GM19035 (cell line): ENCODE data around the gene ESR1.
"Not testable (repeated sequence)": the region's sequence is repeated elsewhere in the genome, so short reads cannot be mapped to it uniquely, and the experiment has no call there.

Experiments
- ATAC-seq: cut with Tn5 transposase; IDR thresholded peaks from one replicate; pipeline ENCODE4 v1.9.1; 2021; ENCODE audit not compliant: unreplicated experiment

Gene ESR1

GRCh38 chr6:152049502-152049901, 242.0 kb downstream of the ESR1 start:
- ATAC-seq, result no peak

GRCh38 chr6:152050451-152051195, 243.1 kb downstream of the ESR1 start:
- no peak for ATAC-seq

- no peak for ATAC-seq
Measured at GRCh38 chr6:152052061-152052460, 244.6 kb downstream of the ESR1 start.

GRCh38 chr6:152053332-152053731, 245.8 kb downstream of the ESR1 start:
- no peak for ATAC-seq

- no peak for ATAC-seq
Measured at GRCh38 chr6:152054441-152054840, 247.0 kb downstream of the ESR1 start.

- ATAC-seq, result no peak
Measured at GRCh38 chr6:152055517-152055916, 248.0 kb downstream of the ESR1 start.

GRCh38 chr6:152057832-152058498, 250.5 kb downstream of the ESR1 start:
- no peak for ATAC-seq

- no peak for ATAC-seq
Measured at GRCh38 chr6:152059909-152060308, 252.4 kb downstream of the ESR1 start.

- no peak for ATAC-seq
Measured at GRCh38 chr6:152062476-152062875, 255.0 kb downstream of the ESR1 start.

GRCh38 chr6:152063170-152063921, 255.9 kb downstream of the ESR1 start:
- ATAC-seq, result no peak

- no peak for ATAC-seq
Measured at GRCh38 chr6:152068622-152069261, 261.3 kb downstream of the ESR1 start.

GRCh38 chr6:152070556-152070955, 263.1 kb downstream of the ESR1 start:
- ATAC-seq, result no peak

- ATAC-seq, result no peak
Measured at GRCh38 chr6:152071318-152071717, 263.8 kb downstream of the ESR1 start.

GRCh38 chr6:152071843-152072242, 264.4 kb downstream of the ESR1 start:
- no peak for ATAC-seq

GRCh38 chr6:152076242-152076641, 268.8 kb downstream of the ESR1 start:
- not testable (repeated sequence) for ATAC-seq

- ATAC-seq, result no peak
Measured at GRCh38 chr6:152078001-152078400, 270.5 kb downstream of the ESR1 start.

GRCh38 chr6:152078804-152079203, 271.3 kb downstream of the ESR1 start:
- no peak for ATAC-seq

GRCh38 chr6:152085451-152085921, 278.0 kb downstream of the ESR1 start:
- no peak for ATAC-seq

GRCh38 chr6:152086223-152086873, 278.9 kb downstream of the ESR1 start:
- no peak for ATAC-seq

GRCh38 chr6:152087096-152087495, 279.6 kb downstream of the ESR1 start:
- ATAC-seq, result no peak

- ATAC-seq, result no peak
Measured at GRCh38 chr6:152087701-152088100, 280.2 kb downstream of the ESR1 start.
